WTC11 (cell line): Measurements from ENCODE around the gene CCDC28B. TPM values are rescaled to one million over a fixed set of nuclear protein-coding genes. Genes with fewer than 3 reads are reported as not detected.

Experiments used
- ATAC-seq: fragments of 200-7000 bp; cut with Tn5 transposase; 2 replicates; pipeline ENCODE4 v1.10.0; 2021; ENCODE audit warnings: mild to moderate bottlenecking, moderate library complexity
- CTCF ChIA-PET: fragments of 300-600 bp; sonication (Branson Sonifier 250); formaldehyde crosslinking; loops from one replicate; lab custom pipeline; 2021; ENCODE audit warnings: antibody characterized with exemption; lab: Charles Lee
- POLR2A ChIA-PET: fragments of 350-600 bp; sonication (Branson Sonifier 250); formaldehyde crosslinking; loops from one replicate; lab custom pipeline; 2021; ENCODE audit warnings: antibody characterized with exemption; lab: Charles Lee
- DNase-seq: peaks from one replicate; pipeline ENCODE4 v3.0.0; 2021; ENCODE audit warnings: low spot score
- H3K27ac Mint-ChIP-seq: 2 replicates; pipeline ENCODE4 v1.8.0; 2021; ENCODE audit warnings: mixed read lengths
- H3K27me3 Mint-ChIP-seq: 2 replicates; pipeline ENCODE4 v1.8.0; 2021; ENCODE audit warnings: low read depth, mild to moderate bottlenecking, moderate library complexity, mixed read lengths
- H3K36me3 Mint-ChIP-seq: 2 replicates; pipeline ENCODE4 v1.8.0; 2021; ENCODE audit warnings: mixed read lengths
- H3K4me1 Mint-ChIP-seq: 2 replicates; pipeline ENCODE4 v1.8.0; 2022; ENCODE audit warnings: mixed read lengths
- H3K4me3 Mint-ChIP-seq: 2 replicates; pipeline ENCODE4 v1.8.0; 2021; ENCODE audit warnings: mild to moderate bottlenecking, moderate library complexity, mixed read lengths
- H3K9me3 Mint-ChIP-seq: 2 replicates; pipeline ENCODE4 v1.8.0; 2021; ENCODE audit warnings: mixed read lengths
- AR ChIP-seq: fragments of 250-450 bp; sonication (Bioruptor Pico); IDR thresholded peaks from 2 replicates; pipeline ENCODE4 v1.9.0; 2021; ENCODE audit warnings: mild to moderate bottlenecking
- ARID4B ChIP-seq: sonication (generic); formaldehyde crosslinking; IDR thresholded peaks from 2 replicates; pipeline ENCODE4 v1.8.0; 2023; ENCODE audit warnings: missing genetic modification reagents, mild to moderate bottlenecking, borderline replicate concordance
- CTCF ChIP-seq: fragments of 200-600 bp; IDR thresholded peaks from 2 replicates; pipeline ENCODE4 v1.8.0; 2022; ENCODE audit warnings: antibody characterized with exemption
- ERG ChIP-seq: fragments of 250-450 bp; sonication (Bioruptor Pico); IDR thresholded peaks from 2 replicates; pipeline ENCODE4 v1.8.0; 2021; ENCODE audit warnings: mild to moderate bottlenecking
- FOXP1 ChIP-seq: sonication (generic); formaldehyde crosslinking; IDR thresholded peaks from 2 replicates; pipeline ENCODE4 v1.8.0; 2022; ENCODE audit warnings: missing genetic modification reagents, mild to moderate bottlenecking, moderate library complexity, borderline replicate concordance
- HMGA2 ChIP-seq: fragments of 250-450 bp; sonication (Bioruptor Pico); IDR thresholded peaks from 2 replicates; pipeline ENCODE4 v1.4.0; 2021; ENCODE audit warnings: mild to moderate bottlenecking, moderate library complexity
- HMGXB4 ChIP-seq: sonication (generic); formaldehyde crosslinking; IDR thresholded peaks from 2 replicates; pipeline ENCODE4 v1.8.1; 2023; ENCODE audit warnings: mild to moderate bottlenecking, moderate library complexity, missing genetic modification reagents
- KAT7 ChIP-seq: sonication (generic); formaldehyde crosslinking; IDR thresholded peaks from 2 replicates; pipeline ENCODE4 v1.8.1; 2023; ENCODE audit warnings: missing genetic modification reagents, mild to moderate bottlenecking, borderline replicate concordance
- NFYB ChIP-seq: sonication (generic); formaldehyde crosslinking; conservative IDR thresholded peaks from 2 replicates; pipeline ENCODE4 v1.8.0; 2022; ENCODE audit warnings: low read depth, missing genetic modification reagents
- RORB ChIP-seq: fragments of 250-450 bp; sonication (Bioruptor Pico); IDR thresholded peaks from 2 replicates; pipeline ENCODE4 v1.9.0; 2021; ENCODE audit warnings: mild to moderate bottlenecking
- SOX15 ChIP-seq: fragments of 250-450 bp; sonication (Bioruptor Pico); IDR thresholded peaks from 2 replicates; pipeline ENCODE4 v1.9.0; 2021; ENCODE audit warnings: mild to moderate bottlenecking
- TCF7 ChIP-seq: sonication (generic); formaldehyde crosslinking; IDR thresholded peaks from 2 replicates; pipeline ENCODE4 v1.8.0; 2022; ENCODE audit warnings: mild to moderate bottlenecking, low read depth, missing genetic modification reagents, moderate library complexity
- TEAD4 ChIP-seq: sonication (generic); formaldehyde crosslinking; IDR thresholded peaks from 2 replicates; pipeline ENCODE4 v1.8.0; 2022; ENCODE audit warnings: mild to moderate bottlenecking, missing genetic modification reagents
- TP53 ChIP-seq: sonication (generic); formaldehyde crosslinking; IDR thresholded peaks from 2 replicates; pipeline ENCODE4 v1.8.1; 2023; ENCODE audit warnings: mild to moderate bottlenecking, missing genetic modification reagents
- ZBTB21 ChIP-seq: sonication (generic); formaldehyde crosslinking; IDR thresholded peaks from 2 replicates; pipeline ENCODE4 v1.8.1; 2023; ENCODE audit warnings: mild to moderate bottlenecking, missing genetic modification reagents, borderline replicate concordance
- ZNF219 ChIP-seq: sonication (generic); formaldehyde crosslinking; IDR thresholded peaks from 2 replicates; pipeline ENCODE4 v1.8.0; 2023; ENCODE audit warnings: missing genetic modification reagents, mild to moderate bottlenecking, borderline replicate concordance
- ZNF396 ChIP-seq: fragments of 250-450 bp; sonication (Bioruptor Pico); IDR thresholded peaks from 2 replicates; pipeline ENCODE4 v1.8.0; 2021; ENCODE audit warnings: mild to moderate bottlenecking, moderate library complexity, borderline replicate concordance
- total RNA-seq: library from RNA; stranded (reverse); gene quantifications from 3 replicates; pipeline ENCODE4 v1.2.3, GENCODE V29; 2021

The CCDC28B gene
- total RNA-seq, 1 experiment from 2014 or later = 34.4 TPM

- TF ChIP-seq HMGXB4 (CRISPR knock-in tag) = no peak
- TF ChIP-seq ERG (CRISPR knock-in tag) = no peak
- peak; percentile 74; the same call in 1 of the 2 replicates for TF ChIP-seq ARID4B (CRISPR knock-in tag)
- no peak for TF ChIP-seq TCF7 (CRISPR knock-in tag)
- TF ChIP-seq TP53 (CRISPR knock-in tag) = no peak
- TF ChIP-seq ZNF396 (CRISPR knock-in tag) = no peak
These were observed 21.8 kb downstream of the CCDC28B start, which contains the start of the genes EIF3I and TMEM234 (continued) for GRCh38 chr1:32221980-32222755.

- Mint-ChIP-seq H3K27ac (peak overlapping the region; percentile 33; the same call in 1 of the 2 replicates), H3K4me3 (peak overlapping the region; percentile 95), H3K36me3 (peaks cover 33% of the 10 kb centered on the region), H3K4me1 (peaks cover 13% of the 10 kb centered on the region), H3K27me3 (no peaks in the 10 kb centered on the region), H3K9me3 (no peaks in the 10 kb centered on the region)
- DNase-seq = no peak
- POLR2A ChIA-PET = no interaction called here
- no peak for ATAC-seq
- CTCF ChIA-PET = interaction anchor here (0.8 to 3.5 kb wide), 2 partner anchors 17 to 26 kb away, joined by 3 to 23 read pairs; no protein-coding TSS in a partner anchor
- TF ChIP-seq NFYB (CRISPR knock-in tag) (no peak), KAT7 (CRISPR knock-in tag) (no peak), ZNF219 (CRISPR knock-in tag) (no peak), HMGA2 (CRISPR knock-in tag) (no peak), FOXP1 (no peak), SOX15 (CRISPR knock-in tag) (no peak), RORB (no peak), CTCF (no peak), AR (CRISPR knock-in tag) (no peak), TEAD4 (CRISPR knock-in tag) (no peak), ZBTB21 (CRISPR knock-in tag) (no peak)
These were observed 23.3 kb downstream of the CCDC28B start for GRCh38 chr1:32223683-32224082.
